Vagina (tissue), 2 donors: ENCODE data around the gene ACADS.

ENCODE experiments used
- CTCF ChIP-seq, 3 experiments: fragments of 450-650 bp in 2 of 3; fragments of 200-600 bp in 1 of 3; sonication (generic) in 1 of 3; IDR thresholded peaks; one replicate each; pipeline ENCODE4 v1.5.1; 2017 to 2019; ENCODE audit warnings: antibody characterized with exemption in 3 of 3, mild to moderate bottlenecking in 2 of 3, moderate library complexity in 2 of 3
- POLR2A ChIP-seq, 2 donors: fragments of 450-650 bp; IDR thresholded peaks; one replicate each; pipeline ENCODE4 v1.6.1; 2017; ENCODE audit warnings: antibody characterized with exemption in 2 of 2, mild to moderate bottlenecking in 2 of 2, moderate library complexity in 2 of 2

- TF ChIP-seq CTCF (IDR thresholded peaks at IDR 0.05) = no peak
- no peak for TF ChIP-seq POLR2A (IDR thresholded peaks at IDR 0.05)
Observed at GRCh38 chr12:120733574-120733973, 7.9 kb downstream of the ACADS start.
